HL-60 (cell line): ENCODE data around the gene GUCD1.

Experiments used
- POLR2AphosphoS5 ChIP-seq: IDR thresholded peaks from 2 replicates; pipeline ENCODE4 v1.6.1; 2012; ENCODE audit warnings: low read depth
- TF ChIP-seq, protein P1 (sequence below): IDR thresholded peaks from one replicate; pipeline ENCODE4 v1.5.1; 2011; ENCODE audit warnings: low read length, control low read depth, inconsistent platforms; ENCODE audit not compliant: insufficient read depth

DNA sequence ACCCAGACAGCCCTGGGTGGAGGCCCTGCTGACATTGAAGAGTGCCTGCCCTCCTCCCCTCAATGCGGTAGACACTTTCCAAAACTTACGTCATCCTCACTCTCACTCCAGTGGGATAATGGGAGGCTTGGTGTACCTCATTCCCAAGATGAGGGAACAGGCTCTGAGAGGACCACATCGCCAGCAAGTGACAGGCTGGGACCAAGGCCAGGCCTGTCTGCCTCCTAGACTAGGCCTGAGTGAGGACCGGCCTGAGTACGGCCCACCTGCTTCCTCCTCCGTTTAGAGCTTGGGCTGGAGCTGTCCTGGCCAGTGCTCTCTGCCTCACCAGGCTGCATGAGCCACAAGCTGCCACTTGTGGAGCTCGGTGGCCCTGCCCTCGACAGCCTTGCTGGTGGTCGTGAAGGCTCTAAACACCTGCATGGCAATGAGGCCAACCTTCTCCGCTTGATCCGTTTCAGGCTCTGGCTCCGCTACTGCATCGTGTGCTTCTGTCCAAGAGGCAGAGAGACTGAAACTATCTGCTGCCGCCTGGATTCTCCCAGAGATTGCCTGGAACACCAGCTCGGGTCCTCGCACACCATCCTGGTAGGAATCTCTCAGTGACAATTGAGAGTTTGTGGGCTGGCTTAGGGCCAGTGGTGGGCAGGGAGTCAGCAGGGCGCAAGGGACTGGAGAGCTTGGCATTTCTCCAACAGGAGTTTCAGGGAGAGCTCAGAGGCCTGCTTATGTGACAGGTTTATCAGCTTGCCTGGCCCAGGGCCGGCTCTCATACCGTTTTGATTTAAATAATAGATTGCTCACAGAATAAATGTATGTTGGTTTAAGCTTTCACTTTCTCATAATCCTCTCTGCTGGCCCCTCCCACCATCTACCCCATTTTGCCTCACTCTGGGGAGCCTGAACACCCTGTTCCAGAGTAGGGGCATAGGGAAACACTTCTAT lies 28.6 kb upstream of the GUCD1 start:
- TF ChIP-seq, protein P1, sequence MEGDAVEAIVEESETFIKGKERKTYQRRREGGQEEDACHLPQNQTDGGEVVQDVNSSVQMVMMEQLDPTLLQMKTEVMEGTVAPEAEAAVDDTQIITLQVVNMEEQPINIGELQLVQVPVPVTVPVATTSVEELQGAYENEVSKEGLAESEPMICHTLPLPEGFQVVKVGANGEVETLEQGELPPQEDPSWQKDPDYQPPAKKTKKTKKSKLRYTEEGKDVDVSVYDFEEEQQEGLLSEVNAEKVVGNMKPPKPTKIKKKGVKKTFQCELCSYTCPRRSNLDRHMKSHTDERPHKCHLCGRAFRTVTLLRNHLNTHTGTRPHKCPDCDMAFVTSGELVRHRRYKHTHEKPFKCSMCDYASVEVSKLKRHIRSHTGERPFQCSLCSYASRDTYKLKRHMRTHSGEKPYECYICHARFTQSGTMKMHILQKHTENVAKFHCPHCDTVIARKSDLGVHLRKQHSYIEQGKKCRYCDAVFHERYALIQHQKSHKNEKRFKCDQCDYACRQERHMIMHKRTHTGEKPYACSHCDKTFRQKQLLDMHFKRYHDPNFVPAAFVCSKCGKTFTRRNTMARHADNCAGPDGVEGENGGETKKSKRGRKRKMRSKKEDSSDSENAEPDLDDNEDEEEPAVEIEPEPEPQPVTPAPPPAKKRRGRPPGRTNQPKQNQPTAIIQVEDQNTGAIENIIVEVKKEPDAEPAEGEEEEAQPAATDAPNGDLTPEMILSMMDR: no peak
- TF ChIP-seq POLR2AphosphoS5: no peak
